IMR-90 (cell line): Measurements from ENCODE around the gene CYFIP1. TPM values are rescaled to one million over a fixed set of nuclear protein-coding genes. Genes with fewer than 3 reads are reported as not detected.

ENCODE experiments used
- ATAC-seq: fragments of 200-7000 bp; cut with Tn5 transposase; 2 replicates; pipeline ENCODE4 v1.9.1; 2020; ENCODE audit warnings: low read depth, mild to moderate bottlenecking, moderate library complexity
- BruUV-seq: library from RNA; stranded (reverse); fragments of 400-500 nt; replicated peaks from 2 replicates; lab custom pipeline; 2021; lab: Mats Ljungman, UMichigan
- CTCF ChIA-PET: fragments of 300-600 bp; formaldehyde crosslinking; extraction: SDS; loops from one replicate; lab custom pipeline; 2021; ENCODE audit warnings: antibody characterized with exemption; lab: Yijun Ruan, JAX
- POLR2A ChIA-PET: fragments of 300-600 bp; sonication (Branson Sonifier 250); formaldehyde crosslinking; loops from one replicate; lab custom pipeline; 2022; ENCODE audit warnings: antibody characterized with exemption; ENCODE audit not compliant: unreplicated experiment; lab: Charles Lee
- DNase-seq: peaks from one replicate; pipeline ENCODE4 v3.0.0; 2013
- H2AFZ ChIP-seq: replicated peaks from 2 replicates; pipeline ENCODE3; 2013; ENCODE audit warnings: low read length, mild to moderate bottlenecking; ENCODE audit not compliant: poor library complexity
- H2AK5ac ChIP-seq: 2 replicates; pipeline ENCODE4 v1.6.1; 2013; ENCODE audit warnings: low read depth, low read length, inconsistent platforms
- H2AK9ac ChIP-seq: replicated peaks from 2 replicates; pipeline ENCODE3; 2013; ENCODE audit warnings: mild to moderate bottlenecking, low read depth, low read length, moderate library complexity; ENCODE audit not compliant: poor library complexity
- H2BK120ac ChIP-seq: 2 replicates; pipeline ENCODE4 v1.6.1; 2013; ENCODE audit warnings: low read depth, low read length, inconsistent platforms
- H2BK15ac ChIP-seq: 3 replicates; pipeline ENCODE4 v1.6.1; 2013; ENCODE audit warnings: low read depth, low read length, inconsistent platforms
- H2BK20ac ChIP-seq: 2 replicates; pipeline ENCODE4 v1.6.1; 2013; ENCODE audit warnings: low read depth, mild to moderate bottlenecking, inconsistent platforms, low read length, moderate library complexity
- H2BK5ac ChIP-seq: 2 replicates; pipeline ENCODE4 v1.6.1; 2013; ENCODE audit warnings: mild to moderate bottlenecking, low read depth, low read length, inconsistent platforms; ENCODE audit not compliant: poor library complexity, severe bottlenecking
- H3K14ac ChIP-seq: replicated peaks from 2 replicates; pipeline ENCODE4 v1.6.1; 2013; ENCODE audit warnings: low read depth, low read length, inconsistent platforms
- H3K18ac ChIP-seq: 2 replicates; pipeline ENCODE4 v1.6.1; 2013; ENCODE audit warnings: low read depth, low read length, control low read depth
- H3K23ac ChIP-seq: 2 replicates; pipeline ENCODE4 v1.6.1; 2013; ENCODE audit warnings: low read depth, low read length, inconsistent platforms
- H3K27ac ChIP-seq: 2 replicates; pipeline ENCODE4 v1.5.1; 2013; ENCODE audit warnings: mild to moderate bottlenecking, control low read depth, low read length; ENCODE audit not compliant: insufficient read depth
- H3K27me3 ChIP-seq: 2 replicates; pipeline ENCODE4 v1.6.1; 2013; ENCODE audit warnings: low read length; ENCODE audit not compliant: control insufficient read depth, insufficient read depth
- H3K36me3 ChIP-seq: 2 replicates; pipeline ENCODE4 v1.6.1; 2013; ENCODE audit warnings: low read length, mixed read lengths; ENCODE audit not compliant: control insufficient read depth, insufficient read depth
- H3K4ac ChIP-seq: 2 replicates; pipeline ENCODE4 v1.6.1; 2013; ENCODE audit warnings: low read depth, low read length, inconsistent platforms
- H3K4me1 ChIP-seq: 2 replicates; pipeline ENCODE4 v1.6.1; 2013; ENCODE audit warnings: low read length, mixed read lengths; ENCODE audit not compliant: control insufficient read depth, insufficient read depth
- H3K4me2 ChIP-seq: 2 replicates; pipeline ENCODE4 v1.6.1; 2013; ENCODE audit warnings: low read depth, mild to moderate bottlenecking, control low read depth, low read length, moderate library complexity
- H3K4me3 ChIP-seq: 2 replicates; pipeline ENCODE4 v1.5.1; 2013; ENCODE audit warnings: low read depth, mild to moderate bottlenecking, control low read depth, low read length, moderate library complexity; ENCODE audit not compliant: insufficient read depth
- H3K56ac ChIP-seq: 2 replicates; pipeline ENCODE4 v1.6.1; 2013; ENCODE audit warnings: low read length, inconsistent platforms; ENCODE audit not compliant: insufficient read depth; ENCODE audit errors: extremely low read depth
- H3K79me1 ChIP-seq, 2 experiments: 2 replicates each; pipeline ENCODE4 v1.6.1; 2013; ENCODE audit warnings: low read length in 2 of 2, inconsistent platforms in 1 of 2, low read depth in 1 of 2
- H3K9ac ChIP-seq: 2 replicates; pipeline ENCODE4 v1.6.1; 2013; ENCODE audit warnings: low read depth, low read length, control low read depth
- H3K9me1 ChIP-seq: 2 replicates; pipeline ENCODE4 v1.6.1; 2013; ENCODE audit warnings: low read length, inconsistent platforms; ENCODE audit not compliant: insufficient read depth
- H3K9me3 ChIP-seq: 2 replicates; pipeline ENCODE4 v1.6.1; 2013; ENCODE audit warnings: low read length; ENCODE audit not compliant: control insufficient read depth, insufficient read depth
- H4K20me1 ChIP-seq: 2 replicates; pipeline ENCODE4 v1.6.1; 2013; ENCODE audit warnings: low read length, inconsistent platforms; ENCODE audit not compliant: insufficient read depth
- H4K5ac ChIP-seq: 2 replicates; pipeline ENCODE4 v1.6.1; 2013; ENCODE audit warnings: mild to moderate bottlenecking, low read depth, low read length, control low read depth
- H4K8ac ChIP-seq, 2 experiments: 2 replicates each; pipeline ENCODE4 v1.6.1; 2013; ENCODE audit warnings: low read depth in 2 of 2, low read length in 2 of 2, control low read depth in 1 of 2, inconsistent platforms in 1 of 2
- H4K91ac ChIP-seq: 2 replicates; pipeline ENCODE4 v1.6.1; 2013; ENCODE audit warnings: low read depth, low read length, inconsistent platforms; ENCODE audit not compliant: insufficient read depth
- BHLHE40 ChIP-seq: fragments of 150-350 bp; IDR thresholded peaks from 2 replicates; pipeline ENCODE4 v1.6.1; 2016; ENCODE audit warnings: mild to moderate bottlenecking, low read depth, low read length
- CEBPB ChIP-seq: IDR thresholded peaks from 2 replicates; pipeline ENCODE4 v1.6.1; 2012; ENCODE audit warnings: low read depth, low read length, improper control_type of control experiment
- CTCF ChIP-seq: conservative IDR thresholded peaks from 2 replicates; pipeline ENCODE4 v1.5.1; 2012; ENCODE audit warnings: mild to moderate bottlenecking, low read depth, low read length, improper control_type of control experiment
- ELK1 ChIP-seq: fragments of 150-350 bp; IDR thresholded peaks from 2 replicates; pipeline ENCODE4 v1.6.1; 2016; ENCODE audit warnings: low read depth, mild to moderate bottlenecking, low read length, moderate library complexity, borderline replicate concordance
- FOS ChIP-seq: fragments of 150-350 bp; IDR thresholded peaks from 2 replicates; pipeline ENCODE4 v1.6.1; 2016; ENCODE audit warnings: low read depth, low read length
- MAZ ChIP-seq: IDR thresholded peaks from 2 replicates; pipeline ENCODE4 v1.6.1; 2012; ENCODE audit warnings: low read depth, mild to moderate bottlenecking, low read length, improper control_type of control experiment, moderate library complexity, borderline replicate concordance
- MXI1 ChIP-seq: IDR thresholded peaks from 2 replicates; pipeline ENCODE4 v1.6.1; 2012; ENCODE audit warnings: low read depth, mild to moderate bottlenecking, low read length, moderate library complexity, borderline replicate concordance
- NFE2L2 ChIP-seq: fragments of 150-350 bp; IDR thresholded peaks from 2 replicates; pipeline ENCODE4 v1.6.1; 2016; ENCODE audit warnings: low read depth, mild to moderate bottlenecking, low read length
- POLR2A ChIP-seq: IDR thresholded peaks from 2 replicates; pipeline ENCODE4 v1.6.1; 2012; ENCODE audit warnings: mild to moderate bottlenecking, low read depth, low read length
- RAD21 ChIP-seq: IDR thresholded peaks from 2 replicates; pipeline ENCODE4 v1.6.1; 2012; ENCODE audit warnings: low read length, improper control_type of control experiment
- RCOR1 ChIP-seq: IDR thresholded peaks from 2 replicates; pipeline ENCODE4 v1.6.1; 2012; ENCODE audit warnings: mild to moderate bottlenecking, low read length, improper control_type of control experiment; ENCODE audit not compliant: insufficient replicate concordance
- RFX5 ChIP-seq: IDR thresholded peaks from 2 replicates; pipeline ENCODE4 v1.8.0; 2012; ENCODE audit warnings: low read depth, mild to moderate bottlenecking, low read length, moderate library complexity
- USF2 ChIP-seq: fragments of 150-350 bp; IDR thresholded peaks from 2 replicates; pipeline ENCODE4 v1.6.1; 2017; ENCODE audit warnings: mild to moderate bottlenecking, antibody characterized with exemption, low read length, low read depth
- WGBS, 2 experiments: methylation state at CpG; one replicate each; pipeline versions ENCODE4 v1.1.5 to v1.1.7; 2013; ENCODE audit warnings: missing lambda C conversion rate in 2 of 2; ENCODE audit not compliant: insufficient read length in 1 of 2; ENCODE audit errors: extremely low coverage in 2 of 2; 5-methylcytosine and 5-hydroxymethylcytosine counted together
- dilution Hi-C: fragments of 300-500 bp; cut with HindIII; formaldehyde crosslinking; loops from one replicate; pipeline ENCODE4 v1.14.3; 2018; ENCODE audit warnings: low sequenced_read_pairs; ENCODE audit not compliant: unreplicated experiment
- in situ Hi-C: fragments of 300-500 bp; cut with MboI; formaldehyde crosslinking; loops from 3 replicates; pipeline ENCODE4 v1.14.3; 2019; ENCODE audit warnings: low sequenced_read_pairs, inconsistent platforms, mixed read lengths
- intact Hi-C: fragments of 100-400 bp; cut with micrococcal nuclease; formaldehyde crosslinking; loops from 2 replicates; pipeline ENCODE4 v1.10.0; 2022
- polyA plus RNA-seq, 3 experiments: library from polyadenylated mRNA; depleted of rRNA; stranded (reverse); fragments of >200 nt; gene quantifications; 2 replicates each; pipeline ENCODE4 v1.2.3, GENCODE V29; 2012; ENCODE audit warnings: low replicate concordance in 1 of 3
- total RNA-seq: library from RNA; depleted of rRNA; stranded (reverse); fragments of >200 nt; gene quantifications from 2 replicates; pipeline ENCODE4 v1.2.3, GENCODE V29; 2012

The CYFIP1 gene
- total and polyA plus RNA-seq, 2 of the 4 experiments (the other 2 are of a cell fraction), result 58.4 to 163 TPM

GRCh38 chr15:22888120-22888859, 91.9 kb downstream of the CYFIP1 start:
- intact Hi-C loops (loop anchor here (5.0 kb wide), 1 partner anchor 51 kb away; the partner anchor contains the start of gene NIPA2), dilution Hi-C loops (no loop called here), in situ Hi-C loops (no loop called here)
- Histone ChIP-seq H3K36me3 (peaks cover 21% of the 10 kb centered on the region), H2BK15ac (no peak overlapping the region), H4K8ac (no peak overlapping the region), H3K4me2 (no peak overlapping the region), H4K91ac (0 out of 2 replicates have a peak overlapping the region, but pooled peaks have one; percentile 3), H3K79me1 (peaks cover 12 to 23% of the 10 kb centered on the region in 2 experiments; a peak in 3 of 4 replicates), H2AFZ (peak overlapping the region; percentile 65), H3K9me1 (peaks cover 8% of the 10 kb centered on the region), H3K27ac (peak overlapping the region; percentile 47; the same call in 1 of the 2 replicates), H3K9ac (no peak overlapping the region), H2AK5ac (no peak overlapping the region; the same call in 1 of the 2 replicates), H3K18ac (no peak overlapping the region), H2BK120ac (no peak overlapping the region), H2AK9ac (peak overlapping the region; percentile 91), H3K14ac (no peak overlapping the region), H3K9me3 (no peaks in the 10 kb centered on the region), H3K27me3 (no peaks in the 10 kb centered on the region), H3K4me1 (peaks cover 7% of the 10 kb centered on the region), H3K23ac (0 out of 2 replicates have a peak overlapping the region, but pooled peaks have one; percentile 67), H3K4me3 (no peak overlapping the region), H2BK5ac (peak overlapping the region; percentile 57), H2BK20ac (peak overlapping the region; percentile 36; the same call in 1 of the 2 replicates), H3K56ac (no peak overlapping the region), H4K5ac (no peak overlapping the region), H4K20me1 (peaks cover 16% of the 10 kb centered on the region), H3K4ac (peak overlapping the region; percentile 72)
- CTCF ChIA-PET, result interaction anchor here (0.9 to 1.0 kb wide), 2 partner anchors 28 to 76 kb away, joined by 3 to 4 read pairs; no protein-coding TSS in a partner anchor
- POLR2A ChIA-PET, result no interaction called here
- 100% methylated on average over 1 of the region's 9 CpGs; no CpG with 5 or more reads in 1 of the 2 experiments for WGBS, 2 experiments
- no TSS peak for BruUV-seq
- ATAC-seq, result peak; percentile 95
- DNase-seq, result peak; percentile 99
- TF ChIP-seq MXI1, result peak; percentile 95
- TF ChIP-seq RFX5, result no peak
- TF ChIP-seq FOS, result peak; percentile 99
- peak; percentile 55 for TF ChIP-seq CEBPB
- no peak; the same call in 1 of the 2 replicates for TF ChIP-seq POLR2A
- no peak for TF ChIP-seq ELK1
- TF ChIP-seq MAZ, result no peak
- TF ChIP-seq RCOR1, result peak; percentile 72
- peak; percentile 99 for TF ChIP-seq BHLHE40
- peak; percentile 92 for TF ChIP-seq USF2
- no peak for TF ChIP-seq CTCF
- TF ChIP-seq NFE2L2, result peak; percentile 71; the same call in 1 of the 2 replicates
- no peak for TF ChIP-seq RAD21
